Right renal cortex interstitium (tissue), 3 donors: Measurements from ENCODE around the gene ANKRD40CL. TPM values are rescaled to one million over a fixed set of nuclear protein-coding genes. Genes with fewer than 3 reads are reported as not detected.
A peak's percentile ranks its signal among the peaks of the same experiment; 100 is the strongest.

Source experiments
- DNase-seq, 3 donors: peaks; one replicate each; pipeline ENCODE4 v3.0.0-alpha.2; 2013; ENCODE audit warnings: low read depth in 3 of 3, low spot score in 2 of 3
- polyA plus RNA-seq, 3 donors: library from polyadenylated mRNA; unstranded; fragments of 120-200 nt; gene quantifications; one replicate each; pipeline ENCODE4 v1.2.1, GENCODE V29; 2013; ENCODE audit not compliant: insufficient read length in 3 of 3

Gene ANKRD40CL
- polyA plus RNA-seq, 3 donors = 0.21 to 0.25 TPM; not detected in 1

DNA sequence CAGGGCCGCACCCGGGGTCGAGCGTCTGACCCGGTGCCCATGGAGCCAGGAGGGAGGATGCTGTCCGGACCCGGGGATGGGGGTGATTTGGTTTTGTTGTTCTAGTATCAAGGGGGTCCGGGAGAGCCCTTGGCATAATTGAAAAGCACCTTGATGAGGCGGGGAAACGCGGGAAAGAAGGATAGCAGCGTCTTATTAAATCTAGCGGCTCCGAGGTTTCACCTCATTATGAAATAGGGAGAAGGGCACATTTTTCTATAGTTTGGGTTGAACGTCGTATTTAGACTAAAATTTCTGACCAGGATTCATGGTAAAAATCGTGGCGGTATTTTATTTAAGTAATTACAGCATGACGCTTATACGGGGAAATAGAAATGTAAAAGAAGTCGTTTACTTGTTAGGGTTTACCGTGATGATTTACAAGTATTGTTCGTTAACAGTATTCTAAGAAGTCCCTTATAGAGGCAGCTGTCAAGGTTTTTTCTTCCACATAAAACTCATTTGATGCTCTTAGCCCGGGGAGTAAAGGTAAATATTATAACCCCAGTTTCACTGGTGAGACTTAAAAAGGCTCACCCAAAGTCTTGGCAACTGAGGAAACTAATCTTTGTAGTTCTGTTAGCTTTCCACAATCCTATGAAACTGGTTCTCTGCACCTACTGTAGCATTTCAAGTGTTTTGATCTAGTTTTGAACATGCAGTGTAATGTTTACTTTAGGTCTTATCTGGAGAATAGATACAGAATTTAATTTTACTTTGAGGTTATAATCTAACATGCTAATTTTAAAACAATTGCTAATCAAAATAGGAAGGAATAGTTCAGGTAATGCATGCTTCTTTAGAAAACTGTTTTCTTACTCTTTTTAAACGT, 47.2 kb downstream of the ANKRD40CL start:
- no peak for DNase-seq

DNA sequence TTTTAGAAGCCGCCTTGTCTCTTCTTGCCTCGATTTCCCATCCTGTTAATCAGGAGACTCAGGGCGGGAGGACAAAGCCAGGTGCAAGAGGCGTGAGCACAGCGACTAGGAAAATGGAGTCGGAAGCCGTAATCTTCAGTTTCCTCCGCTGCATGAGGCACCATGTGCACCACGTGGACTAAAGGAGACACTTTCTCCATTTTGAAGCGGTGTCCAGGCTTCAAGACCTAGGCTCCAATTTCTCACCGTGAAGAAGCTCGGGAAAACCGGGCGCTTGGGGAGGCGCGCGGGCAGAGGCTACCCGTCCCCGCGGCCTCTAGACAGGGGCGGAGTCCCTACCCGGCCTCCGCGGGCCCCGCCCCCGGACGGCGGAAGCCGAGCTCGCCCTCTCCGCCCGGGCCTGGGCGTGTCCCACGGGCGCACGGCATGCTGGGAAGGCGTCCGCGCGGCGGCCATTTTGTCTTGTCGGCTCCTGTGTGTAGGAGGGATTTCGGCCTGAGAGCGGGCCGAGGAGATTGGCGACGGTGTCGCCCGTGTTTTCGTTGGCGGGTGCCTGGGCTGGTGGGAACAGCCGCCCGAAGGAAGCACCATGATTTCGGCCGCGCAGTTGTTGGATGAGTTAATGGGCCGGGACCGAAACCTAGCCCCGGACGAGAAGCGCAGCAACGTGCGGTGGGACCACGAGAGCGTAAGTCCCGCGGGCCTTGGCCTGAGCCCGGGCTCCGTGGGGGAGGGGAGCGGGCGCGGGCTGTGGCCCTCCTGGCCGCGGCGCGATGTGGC, 48.0 kb downstream of the ANKRD40CL start, which contains the start of gene LUC7L3:
Gene LUC7L3, plus strand, starts transcription at position 460 of the 780 bp plus-strand sequence. Its CDS starts 130 bp downstream, at position 590.
- DNase-seq = peak; percentile 86 to 91 (median 90)

DNA sequence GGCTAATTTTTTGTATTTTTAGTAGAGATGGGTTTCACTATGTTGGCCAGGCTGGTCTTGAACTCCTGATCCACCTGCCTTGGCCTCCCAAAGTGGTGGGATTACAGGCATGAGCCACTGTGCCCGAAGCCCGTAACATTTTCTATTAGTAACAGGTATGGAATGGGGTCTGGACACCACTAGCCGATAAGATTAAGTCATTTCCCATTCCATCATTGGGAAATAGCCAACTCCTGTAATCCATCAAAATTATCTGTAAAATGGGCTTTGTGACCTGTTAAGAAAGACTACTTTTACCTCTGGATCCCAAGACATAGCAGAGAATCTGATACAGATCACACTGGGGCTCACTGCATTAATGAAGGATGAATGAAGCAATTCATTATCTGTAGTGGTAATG, 51.8 kb downstream of the ANKRD40CL start:
- DNase-seq = no peak

DNA sequence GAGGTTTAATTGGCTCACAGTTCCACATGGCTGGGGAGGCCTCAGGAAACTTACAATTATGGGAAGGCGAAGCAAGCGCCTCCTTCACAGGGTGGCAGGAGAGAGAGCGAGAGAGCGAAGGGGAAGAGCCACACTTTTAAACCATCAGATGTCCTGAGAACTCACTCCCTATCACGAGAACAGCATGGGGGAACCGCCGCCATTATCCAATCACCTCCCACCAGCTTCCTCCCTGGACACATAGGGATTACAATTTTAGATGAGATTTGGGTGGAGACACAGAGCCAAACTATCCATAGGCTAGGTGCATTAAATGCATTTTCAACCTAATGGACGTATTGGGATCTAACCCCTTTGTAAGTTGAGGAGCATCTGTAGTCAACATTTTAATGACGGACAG, 54.7 kb downstream of the ANKRD40CL start:
- no peak for DNase-seq

Other genes starting within 250 kb of the ANKRD40CL start
- gene EPN3, start 234.8 kb downstream of the ANKRD40CL start, polyA plus RNA-seq = 1 to 10 TPM; 6.5 to 9.8 (median 8.8) TPM
- 10 to 100 TPM; 47.6 to 52.7 (median 48.4) TPM for gene SPATA20, start 220.3 kb downstream of the ANKRD40CL start, polyA plus RNA-seq
- 1 to 10 TPM; 6.1 to 6.7 (median 6.6) TPM for gene CACNA1G, start 206.8 kb downstream of the ANKRD40CL start, polyA plus RNA-seq
- 1 to 10 TPM; 6.2 to 9.6 (median 7.0) TPM for gene ABCC3, start 132.6 kb downstream of the ANKRD40CL start, polyA plus RNA-seq
- gene ANKRD40, start 59.6 kb downstream of the ANKRD40CL start, polyA plus RNA-seq = 10 to 100 TPM; 44.8 to 47.2 (median 45.5) TPM
- 100 to 1,000 TPM; 565 to 742 (median 678) TPM for gene LUC7L3, start 47.9 kb downstream of the ANKRD40CL start, polyA plus RNA-seq
- gene WFIKKN2, start 68.1 kb upstream of the ANKRD40CL start, polyA plus RNA-seq = 1 to 10 TPM in 1 of 3 donors, under 1 TPM in 2; 0.68 to 1.1 (median 0.97) TPM
- gene TOB1, start 98.8 kb upstream of the ANKRD40CL start, polyA plus RNA-seq = 10 to 100 TPM; 36.7 to 44.1 (median 37.1) TPM